Endothelial cell of umbilical vein (primary cell): ENCODE data around the gene PSAPL1. TPM values are rescaled to one million over a fixed set of nuclear protein-coding genes. Genes with fewer than 3 reads are reported as not detected.

Experiments used
- BruUV-seq: library from RNA; stranded (reverse); fragments of 400-500 nt; replicated peaks from 2 replicates; lab custom pipeline; 2021; lab: Mats Ljungman, UMichigan
- CTCF ChIA-PET: fragments of 300-600, 350-600 bp; sonication (Branson Sonifier 250); formaldehyde crosslinking; loops from one replicate; lab custom pipeline; 2021; ENCODE audit warnings: antibody characterized with exemption, inconsistent platforms; lab: Charles Lee
- POLR2A ChIA-PET: fragments of 300-600, 350-600 bp; sonication (Branson Sonifier 250); formaldehyde crosslinking; loops from one replicate; lab custom pipeline; 2021; ENCODE audit warnings: antibody characterized with exemption, inconsistent platforms; lab: Charles Lee
- DNase-seq: peaks from one replicate; pipeline ENCODE4 v3.0.0-alpha.2; 2011; ENCODE audit warnings: low read depth, low spot score
- FAIRE-seq: peaks from 2 replicates; lab custom pipeline; 2011; peaks lifted over from hg19 to GRCh38; lab: Jason Lieb, UNC
- H2AFZ ChIP-seq: 2 replicates; pipeline ENCODE4 v1.6.0; 2012; ENCODE audit warnings: low read depth, low read length, control low read depth, inconsistent platforms
- H3K27ac ChIP-seq: 2 replicates; pipeline ENCODE4 v1.5.1; 2011; ENCODE audit warnings: low read depth, mild to moderate bottlenecking, control low read depth, low read length, moderate library complexity; ENCODE audit not compliant: insufficient read depth
- H3K27me3 ChIP-seq, 2 experiments: 2 replicates each; pipeline versions ENCODE4 v1.6.0 to v1.6.1; 2011; ENCODE audit warnings: low read length in 2 of 2, mixed read lengths in 1 of 2; ENCODE audit not compliant: control insufficient read depth in 2 of 2, insufficient read depth in 2 of 2
- H3K36me3 ChIP-seq, 2 experiments: 2 replicates in 1 of 2; 3 replicates in 1 of 2; pipeline ENCODE4 v1.5.1; 2011; ENCODE audit warnings: low read length in 2 of 2, mild to moderate bottlenecking in 1 of 2, moderate library complexity in 1 of 2; ENCODE audit not compliant: control insufficient read depth in 2 of 2, insufficient read depth in 2 of 2; ENCODE audit errors: extremely low read depth in 1 of 2
- H3K4me1 ChIP-seq: 3 replicates; pipeline ENCODE4 v1.5.1; 2011; ENCODE audit warnings: mild to moderate bottlenecking, low read length; ENCODE audit not compliant: control insufficient read depth, insufficient read depth; ENCODE audit errors: extremely low read depth
- H3K4me2 ChIP-seq: 2 replicates; pipeline ENCODE4 v1.6.1; 2011; ENCODE audit warnings: low read length, control low read depth, mixed read lengths; ENCODE audit not compliant: insufficient read depth
- H3K4me3 ChIP-seq, 3 experiments: fragments of 200-600 bp in 1 of 3; sonication (generic), shearing (Covaris generic) in 1 of 3; replicated peaks in 1 of 3; 2 replicates each; pipeline ENCODE4 v1.5.1; 2011 to 2016; ENCODE audit warnings: control low read depth in 3 of 3, low read length in 3 of 3, mild to moderate bottlenecking in 2 of 3, inconsistent platforms in 1 of 3, low read depth in 1 of 3, moderate library complexity in 1 of 3; ENCODE audit not compliant: insufficient read depth in 1 of 3
- H3K79me2 ChIP-seq: 2 replicates; pipeline ENCODE4 v1.6.0; 2012; ENCODE audit warnings: low read length, inconsistent platforms; ENCODE audit not compliant: control insufficient read depth, insufficient read depth
- H3K9ac ChIP-seq: replicated peaks from 2 replicates; pipeline ENCODE3; 2011; ENCODE audit warnings: low read length, control low read depth; ENCODE audit not compliant: insufficient read depth; ENCODE audit errors: extremely low read depth
- H3K9me1 ChIP-seq: replicated peaks from 3 replicates; pipeline ENCODE4 v1.6.0; 2011; ENCODE audit warnings: mild to moderate bottlenecking, low read length; ENCODE audit not compliant: control insufficient read depth, insufficient read depth; ENCODE audit errors: extremely low read depth
- H3K9me3 ChIP-seq: replicated peaks from 2 replicates; pipeline ENCODE4 v1.5.1; 2012; ENCODE audit warnings: low read length, inconsistent platforms; ENCODE audit not compliant: control insufficient read depth, insufficient read depth
- H4K20me1 ChIP-seq: replicated peaks from 2 replicates; pipeline ENCODE3; 2011; ENCODE audit warnings: mild to moderate bottlenecking, low read length; ENCODE audit not compliant: control insufficient read depth, insufficient read depth; ENCODE audit errors: extremely low read depth
- CTCF ChIP-seq, 2 donors: IDR thresholded peaks; 1 replicate in 1 of 2; 2 replicates in 1 of 2; pipeline ENCODE4 v1.5.1; 2011; ENCODE audit warnings: low read length in 2 of 2, mild to moderate bottlenecking in 2 of 2, moderate library complexity in 2 of 2, control low read depth in 1 of 2, inconsistent platforms in 1 of 2, low read depth in 1 of 2; ENCODE audit not compliant: insufficient read depth in 1 of 2; ENCODE audit errors: extremely low read depth in 1 of 2
- EZH2 ChIP-seq: IDR thresholded peaks from 2 replicates; pipeline ENCODE4 v1.6.1; 2012; ENCODE audit warnings: borderline replicate concordance, low read depth, mild to moderate bottlenecking, moderate library complexity, low read length, inconsistent platforms; ENCODE audit not compliant: severe bottlenecking
- FOS ChIP-seq: IDR thresholded peaks from 2 replicates; pipeline ENCODE4 v1.6.1; 2011; ENCODE audit warnings: mild to moderate bottlenecking, low read length, moderate library complexity, borderline replicate concordance; ENCODE audit not compliant: insufficient read depth
- GATA2 ChIP-seq: IDR thresholded peaks from 2 replicates; pipeline ENCODE4 v1.7.0; 2011; ENCODE audit warnings: low read depth, mild to moderate bottlenecking, moderate library complexity, mixed read lengths, low read length; ENCODE audit not compliant: insufficient read length, insufficient read depth
- JUN ChIP-seq: IDR thresholded peaks from 2 replicates; pipeline ENCODE4 v1.6.1; 2011; ENCODE audit warnings: borderline replicate concordance, low read depth; ENCODE audit not compliant: insufficient read length, insufficient read depth
- MAX ChIP-seq: IDR thresholded peaks from 2 replicates; pipeline ENCODE4 v1.6.1; 2011; ENCODE audit not compliant: insufficient read depth, insufficient read length
- MYC ChIP-seq: IDR thresholded peaks from one replicate; pipeline ENCODE4 v1.6.1; 2011; ENCODE audit warnings: mild to moderate bottlenecking, low read depth, low read length
- POLR2A ChIP-seq: IDR thresholded peaks from 2 replicates; pipeline ENCODE4 v1.6.1; 2012; ENCODE audit warnings: low read depth, mild to moderate bottlenecking, control low read depth, low read length
- POLR2AphosphoS5 ChIP-seq: IDR thresholded peaks from 2 replicates; pipeline ENCODE4 v1.6.1; 2012; ENCODE audit warnings: low read depth, mild to moderate bottlenecking, control low read depth, low read length, moderate library complexity; ENCODE audit not compliant: insufficient read depth
- dilution Hi-C: fragments of 300-500 bp; cut with MboI; formaldehyde crosslinking; loops from one replicate; pipeline ENCODE4 v1.15.0; 2019; ENCODE audit warnings: low sequenced_read_pairs; ENCODE audit not compliant: extremely low pct_ligation_motif_present
- intact Hi-C: fragments of 100-400 bp; cut with micrococcal nuclease; formaldehyde crosslinking; loops from one replicate; pipeline ENCODE4 v1.10.0; 2022
- polyA plus RNA-seq, 4 experiments: library from polyadenylated mRNA; depleted of rRNA in 3 of 4; stranded (reverse) in 3 of 4; unstranded in 1 of 4; fragments of >200 nt; gene quantifications; 2 replicates each; pipeline versions ENCODE4 v1.2.1 to v1.2.3, GENCODE V29; 2011 to 2012; ENCODE audit warnings: missing spikeins in 1 of 4
- total RNA-seq: library from RNA; stranded (reverse); gene quantifications from 2 replicates; pipeline ENCODE4 v1.2.3, GENCODE V29; 2021

The PSAPL1 gene
- total and polyA plus RNA-seq, 2 donors (not counting 3 experiments of a cell fraction or from before 2014, with no cell fraction given), result not detected

- Histone ChIP-seq H4K20me1 (no peaks in the 10 kb centered on the region), H3K4me2 (no peak overlapping the region), H3K27me3 (no peaks in the 10 kb centered on the region), H3K36me3 (no peaks in the 10 kb centered on the region), H2AFZ (no peak overlapping the region), H3K9me1 (no peaks in the 10 kb centered on the region), H3K79me2 (no peaks in the 10 kb centered on the region), H3K9me3 (no peaks in the 10 kb centered on the region), H3K9ac (no peak overlapping the region), H3K4me1 (no peaks in the 10 kb centered on the region), H3K27ac (no peak overlapping the region), H3K4me3 (no peak overlapping the region)
- FAIRE-seq (no peak), DNase-seq (no peak)
- TF ChIP-seq POLR2A (no peak), FOS (no peak), JUN (no peak), EZH2 (no peak), POLR2AphosphoS5 (no peak), MAX (no peak), MYC (no peak), GATA2 (no peak), CTCF (IDR thresholded peaks at IDR 0.05; ENCODE audit: extremely low read depth in 1 of 2, insufficient read depth in 1 of 2, low read depth in 1 of 2, low read length in 2 of 2) (no peak)
- no TSS peak for BruUV-seq
- intact Hi-C loops (no loop called here), dilution Hi-C loops (no loop called here)
- CTCF ChIA-PET, result no interaction called here
- POLR2A ChIA-PET, result no interaction called here
Observed at GRCh38 chr4:7466215-7466614, 31.5 kb upstream of the PSAPL1 start.
